Vagina (tissue), 2 donors: ENCODE measurements around the gene OOSP4B. TPM values are rescaled to one million over a fixed set of nuclear protein-coding genes. Genes with fewer than 3 reads are reported as not detected.
"Not testable (repeated sequence)": the region's sequence is repeated elsewhere in the genome, so short reads cannot be mapped to it uniquely, and the experiment has no call there.

Experiments
- DNase-seq, 2 donors: peaks; one replicate each; pipeline ENCODE4 v3.0.0-alpha.2; 2017; ENCODE audit errors: extremely low spot score in 2 of 2
- H3K27ac ChIP-seq: fragments of 200-600 bp; sonication (generic); one replicate; pipeline ENCODE4 v1.5.1; 2019
- H3K27me3 ChIP-seq: fragments of 200-600 bp; sonication (generic); one replicate; pipeline ENCODE4 v1.5.1; 2019
- H3K36me3 ChIP-seq, 2 donors: fragments of 200-600 bp; sonication (generic); one replicate each; pipeline ENCODE4 v1.5.1; 2017 to 2019
- H3K4me1 ChIP-seq: fragments of 200-600 bp; sonication (generic); one replicate; pipeline ENCODE4 v1.5.1; 2019
- H3K4me3 ChIP-seq, 2 donors: fragments of 200-600 bp; sonication (generic); 1 replicate in 1 of 2; 2 replicates in 1 of 2; pipeline ENCODE4 v1.5.1; 2016 to 2019
- H3K9me3 ChIP-seq: fragments of 200-600 bp; sonication (generic); one replicate; pipeline ENCODE4 v1.5.1; 2019
- CTCF ChIP-seq, 3 experiments: fragments of 450-650 bp in 2 of 3; fragments of 200-600 bp in 1 of 3; sonication (generic) in 1 of 3; IDR thresholded peaks; one replicate each; pipeline ENCODE4 v1.5.1; 2017 to 2019; ENCODE audit warnings: antibody characterized with exemption in 3 of 3, mild to moderate bottlenecking in 2 of 3, moderate library complexity in 2 of 3
- POLR2A ChIP-seq, 2 donors: fragments of 450-650 bp; IDR thresholded peaks; one replicate each; pipeline ENCODE4 v1.6.1; 2017; ENCODE audit warnings: antibody characterized with exemption in 2 of 2, mild to moderate bottlenecking in 2 of 2, moderate library complexity in 2 of 2
- POLR2AphosphoS5 ChIP-seq, 2 donors: sonication (generic); formaldehyde crosslinking; IDR thresholded peaks; one replicate each; pipeline ENCODE4 v1.9.0; 2017; ENCODE audit warnings: antibody characterized with exemption in 2 of 2, mild to moderate bottlenecking in 2 of 2, low read depth in 1 of 2; ENCODE audit not compliant: insufficient read depth in 1 of 2
- intact Hi-C: fragments of 100-400 bp; cut with DNase I; formaldehyde crosslinking; loops from one replicate; pipeline ENCODE4 v1.15.1; 2023
- total RNA-seq: library from RNA; depleted of rRNA; stranded (reverse); fragments of >200 nt; gene quantifications from one replicate; pipeline ENCODE4 v1.2.3, GENCODE V29; 2016

Gene OOSP4B
- total RNA-seq, 1 donor from 2014 or later: not detected

GRCh38 chr11:59999691-60000090 lies 17.3 kb upstream of the OOSP4B start:
- Histone ChIP-seq H3K27ac (no peak overlapping the region), H3K4me1 (no peaks in the 10 kb centered on the region), H3K4me3 (no peak overlapping the region), H3K9me3 (no peaks in the 10 kb centered on the region), H3K36me3 (no peaks in the 10 kb centered on the region), H3K27me3 (no peaks in the 10 kb centered on the region)
- no peak for DNase-seq
- no peak for TF ChIP-seq POLR2AphosphoS5 (IDR thresholded peaks at IDR 0.05; ENCODE audit: insufficient read depth in 1 of 2, low read depth in 1 of 2)
- TF ChIP-seq POLR2A (IDR thresholded peaks at IDR 0.05): no peak
- TF ChIP-seq CTCF (IDR thresholded peaks at IDR 0.05): no peak
- intact Hi-C loops: no loop called here

GRCh38 chr11:60003729-60004128 lies 13.3 kb upstream of the OOSP4B start:
- intact Hi-C loops: no loop called here
- TF ChIP-seq CTCF (IDR thresholded peaks at IDR 0.05): no peak
- no peak for TF ChIP-seq POLR2A (IDR thresholded peaks at IDR 0.05)
- TF ChIP-seq POLR2AphosphoS5 (IDR thresholded peaks at IDR 0.05; ENCODE audit: insufficient read depth in 1 of 2, low read depth in 1 of 2): no peak

GRCh38 chr11:60005360-60005759 lies 11.6 kb upstream of the OOSP4B start:
- no peak for DNase-seq
- intact Hi-C loops: no loop called here
- Histone ChIP-seq H3K4me3 (no peak overlapping the region), H3K36me3 (no peaks in the 10 kb centered on the region), H3K9me3 (no peaks in the 10 kb centered on the region), H3K4me1 (no peaks in the 10 kb centered on the region), H3K27ac (no peak overlapping the region), H3K27me3 (no peaks in the 10 kb centered on the region)
- TF ChIP-seq POLR2A (IDR thresholded peaks at IDR 0.05) (no peak), CTCF (IDR thresholded peaks at IDR 0.05) (no peak), POLR2AphosphoS5 (IDR thresholded peaks at IDR 0.05; ENCODE audit: insufficient read depth in 1 of 2, low read depth in 1 of 2) (no peak)

More at GRCh38 chr11:60003729-60004128, 13.3 kb upstream of the OOSP4B start:
- Histone ChIP-seq H3K4me1 (no peaks in the 10 kb centered on the region), H3K36me3 (no peaks in the 10 kb centered on the region), H3K27me3 (no peaks in the 10 kb centered on the region), H3K27ac (no peak overlapping the region), H3K4me3 (no peak overlapping the region), H3K9me3 (no peaks in the 10 kb centered on the region)
- no peak for DNase-seq

GRCh38 chr11:60018058-60018457 lies 1.1 kb downstream of the OOSP4B start:
- intact Hi-C loops: no loop called here
- TF ChIP-seq POLR2A (IDR thresholded peaks at IDR 0.05): no peak
- no peaks in the 10 kb centered on the region for H3K9me3 ChIP-seq
- no peak for DNase-seq
- no peaks in the 10 kb centered on the region for H3K36me3 ChIP-seq
- no peaks in the 10 kb centered on the region for H3K27me3 ChIP-seq
- no peak overlapping the region for H3K4me3 ChIP-seq
- H3K4me1 ChIP-seq: no peaks in the 10 kb centered on the region
- no peak overlapping the region for H3K27ac ChIP-seq

GRCh38 chr11:60020376-60020775 lies 3.4 kb downstream of the OOSP4B start:
- H3K4me1 ChIP-seq, H3K4me3 ChIP-seq, H3K36me3 ChIP-seq, DNase-seq, H3K27ac ChIP-seq, intact Hi-C loops, H3K9me3 ChIP-seq, H3K27me3 ChIP-seq: not testable (repeated sequence)

- H3K27me3 ChIP-seq: no peaks in the 10 kb centered on the region
- H3K36me3 ChIP-seq: no peaks in the 10 kb centered on the region
- DNase-seq: no peak
- H3K27ac ChIP-seq: no peak overlapping the region
- no peaks in the 10 kb centered on the region for H3K9me3 ChIP-seq
- intact Hi-C loops: no loop called here
- H3K4me1 ChIP-seq: no peaks in the 10 kb centered on the region
- H3K4me3 ChIP-seq: no peak overlapping the region
- no peak for TF ChIP-seq POLR2A (IDR thresholded peaks at IDR 0.05)
- TF ChIP-seq CTCF (IDR thresholded peaks at IDR 0.05): no peak
- TF ChIP-seq POLR2AphosphoS5 (IDR thresholded peaks at IDR 0.05; ENCODE audit: insufficient read depth in 1 of 2, low read depth in 1 of 2): no peak
Measured at GRCh38 chr11:60029015-60029632, 12.1 kb downstream of the OOSP4B start.
